ENCODE measurements around the gene CST1. TPM values are rescaled to one million over a fixed set of nuclear protein-coding genes. Genes with fewer than 3 reads are reported as not detected.

Gene CST1
- total and polyA plus RNA-seq, 2 donors (not counting 1 experiment from before 2014, with no cell fraction given), result 3.6 to 3.9 TPM

GRCh38 chr20:23754731-23755130, 4.0 kb upstream of the CST1 start:
- Histone ChIP-seq H3K79me2 (ENCODE audit: control insufficient read depth, insufficient read depth, low read length) (no peaks in the 10 kb centered on the region), H2AFZ (ENCODE audit: low read length) (no peak overlapping the region), H3K27me3 (ENCODE audit: control insufficient read depth, insufficient read depth, low read length) (no peaks in the 10 kb centered on the region), H3K4me1 (ENCODE audit: control insufficient read depth, extremely low read depth, insufficient read depth, low read length) (peaks cover 9% of the 10 kb centered on the region), H3K9ac (ENCODE audit: insufficient read depth, low read length) (no peak overlapping the region), H4K20me1 (ENCODE audit: control insufficient read depth, extremely low read depth, insufficient read depth, low read length) (no peaks in the 10 kb centered on the region), H3K4me3 (replicated peaks in 1 of 4; ENCODE audit: control extremely low read depth in 1 of 4, insufficient read depth in 1 of 4, low read depth in 3 of 4, low read length in 4 of 4) (no peak overlapping the region), H3K4me2 (ENCODE audit: extremely low read depth, insufficient read depth, low read length) (no peak overlapping the region), H3K36me3 (ENCODE audit: control insufficient read depth, insufficient read depth, low read length) (no peaks in the 10 kb centered on the region), H3K9me3 (ENCODE audit: control insufficient read depth, insufficient read depth, low read depth, low read length) (no peaks in the 10 kb centered on the region), H3K27ac (ENCODE audit: insufficient read depth, low read length) (no peak overlapping the region)
- no peak for DNase-seq (ENCODE audit: low read depth in 2 of 2)
- TF ChIP-seq CTCF (conservative IDR thresholded peaks at IDR 0.05 in 1 of 2, IDR thresholded peaks at IDR 0.05 in 1 of 2; ENCODE audit: low read depth in 1 of 2, low read length in 2 of 2) (no peak), EZH2 (IDR thresholded peaks at IDR 0.05; ENCODE audit: low read length, missing control alignments) (no peak)

- no peak for TF ChIP-seq EZH2 (IDR thresholded peaks at IDR 0.05; ENCODE audit: low read length, missing control alignments)
- TF ChIP-seq CTCF (conservative IDR thresholded peaks at IDR 0.05 in 1 of 2, IDR thresholded peaks at IDR 0.05 in 1 of 2; ENCODE audit: low read depth in 1 of 2, low read length in 2 of 2), result no peak
- no peak overlapping the region for H3K4me3 ChIP-seq (replicated peaks in 1 of 4; ENCODE audit: control extremely low read depth in 1 of 4, insufficient read depth in 1 of 4, low read depth in 3 of 4, low read length in 4 of 4)
- H3K27ac ChIP-seq (ENCODE audit: insufficient read depth, low read length), result no peak overlapping the region
- H4K20me1 ChIP-seq (ENCODE audit: control insufficient read depth, extremely low read depth, insufficient read depth, low read length), result no peaks in the 10 kb centered on the region
- no peak for DNase-seq (ENCODE audit: low read depth in 2 of 2)
- no peaks in the 10 kb centered on the region for H3K9me3 ChIP-seq (ENCODE audit: control insufficient read depth, insufficient read depth, low read depth, low read length)
- no peaks in the 10 kb centered on the region for H3K79me2 ChIP-seq (ENCODE audit: control insufficient read depth, insufficient read depth, low read length)
- no peaks in the 10 kb centered on the region for H3K27me3 ChIP-seq (ENCODE audit: control insufficient read depth, insufficient read depth, low read length)
- H3K36me3 ChIP-seq (ENCODE audit: control insufficient read depth, insufficient read depth, low read length), result no peaks in the 10 kb centered on the region
- H3K4me2 ChIP-seq (ENCODE audit: extremely low read depth, insufficient read depth, low read length), result no peak overlapping the region
- H3K9ac ChIP-seq (ENCODE audit: insufficient read depth, low read length), result no peak overlapping the region
- H2AFZ ChIP-seq (ENCODE audit: low read length), result no peak overlapping the region
- peaks cover 9% of the 10 kb centered on the region for H3K4me1 ChIP-seq (ENCODE audit: control insufficient read depth, extremely low read depth, insufficient read depth, low read length)
Observed at GRCh38 chr20:23753589-23753988, 2.9 kb upstream of the CST1 start.

- TF ChIP-seq CTCF (conservative IDR thresholded peaks at IDR 0.05 in 1 of 2, IDR thresholded peaks at IDR 0.05 in 1 of 2; ENCODE audit: low read depth in 1 of 2, low read length in 2 of 2) (no peak), EZH2 (IDR thresholded peaks at IDR 0.05; ENCODE audit: low read length, missing control alignments) (no peak)
- Histone ChIP-seq H3K79me2 (ENCODE audit: control insufficient read depth, insufficient read depth, low read length) (no peaks in the 10 kb centered on the region), H2AFZ (ENCODE audit: low read length) (no peak overlapping the region), H3K4me2 (ENCODE audit: extremely low read depth, insufficient read depth, low read length) (no peak overlapping the region), H4K20me1 (ENCODE audit: control insufficient read depth, extremely low read depth, insufficient read depth, low read length) (no peaks in the 10 kb centered on the region), H3K36me3 (ENCODE audit: control insufficient read depth, insufficient read depth, low read length) (no peaks in the 10 kb centered on the region), H3K9ac (ENCODE audit: insufficient read depth, low read length) (no peak overlapping the region), H3K4me1 (ENCODE audit: control insufficient read depth, extremely low read depth, insufficient read depth, low read length) (peaks cover 9% of the 10 kb centered on the region), H3K27me3 (ENCODE audit: control insufficient read depth, insufficient read depth, low read length) (no peaks in the 10 kb centered on the region), H3K27ac (ENCODE audit: insufficient read depth, low read length) (no peak overlapping the region), H3K9me3 (ENCODE audit: control insufficient read depth, insufficient read depth, low read depth, low read length) (no peaks in the 10 kb centered on the region), H3K4me3 (replicated peaks in 1 of 4; ENCODE audit: control extremely low read depth in 1 of 4, insufficient read depth in 1 of 4, low read depth in 3 of 4, low read length in 4 of 4) (no peak overlapping the region)
- no peak for DNase-seq (ENCODE audit: low read depth in 2 of 2)
Observed at GRCh38 chr20:23753194-23753548, 2.4 kb upstream of the CST1 start.

Measured in fibroblast of lung (primary cell).